ENCODE measurements around the gene SARS1. TPM values are rescaled to one million over a fixed set of nuclear protein-coding genes. Genes with fewer than 3 reads are reported as not detected.

The SARS1 gene
- total and polyA plus RNA-seq, 2 donors (not counting 1 experiment from before 2014, with no cell fraction given), result 59.1 to 115 TPM

DNA sequence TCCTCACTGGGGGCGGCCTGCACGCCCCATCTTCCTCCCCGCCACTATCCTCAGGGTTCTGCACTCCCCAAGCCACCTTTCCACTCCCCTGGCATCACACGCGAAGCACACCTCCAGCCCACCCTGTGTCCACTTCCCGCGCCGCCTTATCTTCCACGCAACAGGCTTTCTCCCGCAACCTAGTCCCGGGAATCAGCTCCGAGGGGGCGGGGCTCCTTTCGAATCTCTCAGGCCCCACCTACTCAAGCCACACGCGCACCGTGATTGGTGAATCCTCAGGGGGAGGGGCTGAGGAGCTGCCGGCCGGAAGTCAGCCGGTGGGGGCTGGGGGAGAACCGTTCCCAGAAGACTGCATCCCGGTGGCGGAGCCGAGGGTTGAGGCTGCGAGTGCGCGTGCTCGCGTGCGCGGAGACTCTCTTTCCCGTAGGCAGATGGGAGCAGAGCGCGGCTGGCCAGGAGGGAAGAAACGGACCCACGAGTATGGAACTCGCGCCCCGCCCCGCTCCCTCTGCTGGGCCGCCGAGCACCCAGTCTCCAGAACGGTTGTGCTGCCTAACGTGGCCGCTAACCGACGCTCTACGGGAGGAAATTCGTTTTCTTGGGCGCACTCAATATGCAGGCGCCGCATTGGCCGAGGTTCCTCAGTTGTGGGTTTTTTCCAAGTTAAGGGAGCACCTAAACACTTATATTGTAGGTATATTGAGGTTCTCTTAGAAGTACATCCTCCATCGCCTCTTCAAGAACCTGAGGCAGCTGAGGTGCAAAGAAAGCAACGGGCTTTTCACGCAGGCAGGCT, 69.4 kb downstream of the SARS1 start, which contains the start of gene PSRC1:
PSRC1 (minus strand) TSS at position 194 of the 796 bp plus-strand sequence.
- DNase-seq (peak; percentile 94), ATAC-seq (ENCODE audit: low read depth) (peak; percentile 99)
- Histone ChIP-seq H3K4me2 (replicated peaks; ENCODE audit: low read depth, low read length, poor library complexity, severe bottlenecking) (peak within 1 kb of the TSS; percentile 92), H3K27me3 (replicated peaks in 1 of 4; ENCODE audit: control extremely low read depth in 1 of 4, control insufficient read depth in 3 of 4, insufficient read depth in 4 of 4, low read length in 3 of 4) (no peaks in the 10 kb centered on the region), H3K4me1 (ENCODE audit: control insufficient read depth in 2 of 2, insufficient read depth in 2 of 2, low read length in 2 of 2) (peaks cover 12 to 19% of the 10 kb centered on the region in 2 donors), H3K79me2 (ENCODE audit: control insufficient read depth, insufficient read depth, low read length) (no peaks in the 10 kb centered on the region), H3K9me3 (ENCODE audit: control extremely low read depth in 1 of 3, control insufficient read depth in 2 of 3, insufficient read depth in 1 of 3, low read length in 2 of 3) (no peaks in the 10 kb centered on the region), H4K20me1 (ENCODE audit: control insufficient read depth, insufficient read depth, low read length, poor library complexity, severe bottlenecking) (no peaks in the 10 kb centered on the region), H3K9ac (ENCODE audit: low read length) (peak within 1 kb of the TSS; percentile 88), H3K4me3 (ENCODE audit: control extremely low read depth in 1 of 5, extremely low read depth in 1 of 5, insufficient read depth in 1 of 5, low read depth in 2 of 5, low read length in 4 of 5) (peak within 1 kb of the TSS; percentile 68 to 93 (median 80)), H3K36me3 (replicated peaks in 1 of 2; ENCODE audit: control extremely low read depth in 1 of 2, control insufficient read depth in 1 of 2, extremely low read depth in 1 of 2, insufficient read depth in 2 of 2, low read length in 1 of 2) (no peaks in the 10 kb centered on the region), H2AFZ (ENCODE audit: insufficient read depth, low read depth, low read length, poor library complexity, severe bottlenecking) (peak within 1 kb of the TSS; percentile 88), H3K27ac (ENCODE audit: low read length in 2 of 2) (peak within 1 kb of the TSS in 1 of 2 donors; percentile 22)
- CTCF ChIA-PET, result interaction anchor here (0.9 to 8.8 kb wide), 12 partner anchors 8 to 701 kb away, joined by 3 to 387 read pairs (median 4); partner anchors contain the start of genes AHCYL1 and SORT1
- peak within 1 kb of the TSS; percentile 88 for H3K27ac Mint-ChIP-seq
- peaks cover 3% of the 10 kb centered on the region for H3K27me3 Mint-ChIP-seq
- H3K4me3 Mint-ChIP-seq, result peak within 1 kb of the TSS; percentile 97
- TF ChIP-seq EZH2 (IDR thresholded peaks at IDR 0.05; ENCODE audit: borderline replicate concordance, insufficient read depth, low read depth, low read length, poor library complexity, severe bottlenecking), result no peak
- TF ChIP-seq, protein P1, sequence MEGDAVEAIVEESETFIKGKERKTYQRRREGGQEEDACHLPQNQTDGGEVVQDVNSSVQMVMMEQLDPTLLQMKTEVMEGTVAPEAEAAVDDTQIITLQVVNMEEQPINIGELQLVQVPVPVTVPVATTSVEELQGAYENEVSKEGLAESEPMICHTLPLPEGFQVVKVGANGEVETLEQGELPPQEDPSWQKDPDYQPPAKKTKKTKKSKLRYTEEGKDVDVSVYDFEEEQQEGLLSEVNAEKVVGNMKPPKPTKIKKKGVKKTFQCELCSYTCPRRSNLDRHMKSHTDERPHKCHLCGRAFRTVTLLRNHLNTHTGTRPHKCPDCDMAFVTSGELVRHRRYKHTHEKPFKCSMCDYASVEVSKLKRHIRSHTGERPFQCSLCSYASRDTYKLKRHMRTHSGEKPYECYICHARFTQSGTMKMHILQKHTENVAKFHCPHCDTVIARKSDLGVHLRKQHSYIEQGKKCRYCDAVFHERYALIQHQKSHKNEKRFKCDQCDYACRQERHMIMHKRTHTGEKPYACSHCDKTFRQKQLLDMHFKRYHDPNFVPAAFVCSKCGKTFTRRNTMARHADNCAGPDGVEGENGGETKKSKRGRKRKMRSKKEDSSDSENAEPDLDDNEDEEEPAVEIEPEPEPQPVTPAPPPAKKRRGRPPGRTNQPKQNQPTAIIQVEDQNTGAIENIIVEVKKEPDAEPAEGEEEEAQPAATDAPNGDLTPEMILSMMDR (IDR thresholded peaks at IDR 0.05), result peak; percentile 71
- under 1% methylated on average over 47 of the region's 56 CpGs for WGBS (ENCODE audit: insufficient coverage)
- intact Hi-C loops (cut with micrococcal nuclease), result loop anchor here (1.0 kb wide), 5 partner anchors 24 to 211 kb away; partner anchors contain the start of genes CYB561D1, MYBPHL and PSMA5
- H3K4me1 Mint-ChIP-seq, result peaks cover 16% of the 10 kb centered on the region
- no peaks in the 10 kb centered on the region for H3K9me3 Mint-ChIP-seq (ENCODE audit: insufficient read depth)
- POLR2A ChIA-PET, result no interaction called here

Data from B cell (primary cell).